Keratinocyte (primary cell): Measurements from ENCODE around the gene GPAT3.

Experiments
- EZH2 ChIP-seq: IDR thresholded peaks from one replicate; pipeline ENCODE4 v1.6.1; 2012; ENCODE audit warnings: inconsistent platforms, mild to moderate bottlenecking, low read length, moderate library complexity
- TF ChIP-seq, protein P1 (sequence below), 3 experiments: IDR thresholded peaks in 1 of 3; conservative IDR thresholded peaks in 1 of 3; optimal IDR thresholded peaks in 1 of 3; 2 replicates in 2 of 3; 3 replicates in 1 of 3; pipeline versions ENCODE3 to v1.5.1; 2011; ENCODE audit warnings: low read length in 3 of 3, mild to moderate bottlenecking in 3 of 3, moderate library complexity in 2 of 3, control low read depth in 1 of 3, inconsistent platforms in 1 of 3; ENCODE audit not compliant: insufficient read depth in 2 of 3; ENCODE audit errors: extremely low read depth in 1 of 3

DNA sequence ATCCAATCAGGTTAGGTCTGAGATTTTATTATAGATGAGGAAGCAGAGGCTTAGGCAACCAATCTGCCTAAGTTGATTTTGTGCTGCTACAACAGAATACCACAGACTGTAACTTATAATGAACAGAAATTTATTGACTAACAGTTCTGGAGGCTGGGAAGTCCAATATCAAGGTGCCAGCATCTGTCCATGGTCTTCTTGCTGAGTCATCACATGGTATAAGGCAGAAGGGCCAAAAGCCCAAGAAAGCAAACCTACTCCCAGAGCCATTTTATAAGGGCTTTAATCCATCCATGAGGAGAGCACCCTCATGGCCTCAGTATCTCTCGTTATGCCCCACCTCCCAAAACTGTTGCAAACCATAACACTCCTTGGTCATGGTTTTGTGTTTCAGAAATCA is 55.8 kb downstream of the GPAT3 start:
- TF ChIP-seq, protein P1, sequence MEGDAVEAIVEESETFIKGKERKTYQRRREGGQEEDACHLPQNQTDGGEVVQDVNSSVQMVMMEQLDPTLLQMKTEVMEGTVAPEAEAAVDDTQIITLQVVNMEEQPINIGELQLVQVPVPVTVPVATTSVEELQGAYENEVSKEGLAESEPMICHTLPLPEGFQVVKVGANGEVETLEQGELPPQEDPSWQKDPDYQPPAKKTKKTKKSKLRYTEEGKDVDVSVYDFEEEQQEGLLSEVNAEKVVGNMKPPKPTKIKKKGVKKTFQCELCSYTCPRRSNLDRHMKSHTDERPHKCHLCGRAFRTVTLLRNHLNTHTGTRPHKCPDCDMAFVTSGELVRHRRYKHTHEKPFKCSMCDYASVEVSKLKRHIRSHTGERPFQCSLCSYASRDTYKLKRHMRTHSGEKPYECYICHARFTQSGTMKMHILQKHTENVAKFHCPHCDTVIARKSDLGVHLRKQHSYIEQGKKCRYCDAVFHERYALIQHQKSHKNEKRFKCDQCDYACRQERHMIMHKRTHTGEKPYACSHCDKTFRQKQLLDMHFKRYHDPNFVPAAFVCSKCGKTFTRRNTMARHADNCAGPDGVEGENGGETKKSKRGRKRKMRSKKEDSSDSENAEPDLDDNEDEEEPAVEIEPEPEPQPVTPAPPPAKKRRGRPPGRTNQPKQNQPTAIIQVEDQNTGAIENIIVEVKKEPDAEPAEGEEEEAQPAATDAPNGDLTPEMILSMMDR (optimal IDR thresholded peaks at IDR 0.05 in 1 of 3, IDR thresholded peaks at IDR 0.05 in 1 of 3, conservative IDR thresholded peaks at IDR 0.05 in 1 of 3; ENCODE audit: extremely low read depth in 1 of 3, insufficient read depth in 2 of 3, low read length in 3 of 3) = no peak
- TF ChIP-seq EZH2 = no peak
